IMR-90 (cell line): Measurements from ENCODE around the gene RNF225.

Experiments
- CTCF ChIP-seq: conservative IDR thresholded peaks from 2 replicates; pipeline ENCODE4 v1.5.1; 2012; ENCODE audit warnings: mild to moderate bottlenecking, low read depth, low read length, improper control_type of control experiment
- MAFK ChIP-seq: IDR thresholded peaks from 2 replicates; pipeline ENCODE4 v1.6.1; 2012; ENCODE audit warnings: low read depth, low read length, improper control_type of control experiment
- MAZ ChIP-seq: IDR thresholded peaks from 2 replicates; pipeline ENCODE4 v1.6.1; 2012; ENCODE audit warnings: low read depth, mild to moderate bottlenecking, low read length, improper control_type of control experiment, moderate library complexity, borderline replicate concordance
- POLR2A ChIP-seq: IDR thresholded peaks from 2 replicates; pipeline ENCODE4 v1.6.1; 2012; ENCODE audit warnings: mild to moderate bottlenecking, low read depth, low read length
- RAD21 ChIP-seq: IDR thresholded peaks from 2 replicates; pipeline ENCODE4 v1.6.1; 2012; ENCODE audit warnings: low read length, improper control_type of control experiment
- RCOR1 ChIP-seq: IDR thresholded peaks from 2 replicates; pipeline ENCODE4 v1.6.1; 2012; ENCODE audit warnings: mild to moderate bottlenecking, low read length, improper control_type of control experiment; ENCODE audit not compliant: insufficient replicate concordance
- RFX5 ChIP-seq: IDR thresholded peaks from 2 replicates; pipeline ENCODE4 v1.8.0; 2012; ENCODE audit warnings: low read depth, mild to moderate bottlenecking, low read length, moderate library complexity

DNA sequence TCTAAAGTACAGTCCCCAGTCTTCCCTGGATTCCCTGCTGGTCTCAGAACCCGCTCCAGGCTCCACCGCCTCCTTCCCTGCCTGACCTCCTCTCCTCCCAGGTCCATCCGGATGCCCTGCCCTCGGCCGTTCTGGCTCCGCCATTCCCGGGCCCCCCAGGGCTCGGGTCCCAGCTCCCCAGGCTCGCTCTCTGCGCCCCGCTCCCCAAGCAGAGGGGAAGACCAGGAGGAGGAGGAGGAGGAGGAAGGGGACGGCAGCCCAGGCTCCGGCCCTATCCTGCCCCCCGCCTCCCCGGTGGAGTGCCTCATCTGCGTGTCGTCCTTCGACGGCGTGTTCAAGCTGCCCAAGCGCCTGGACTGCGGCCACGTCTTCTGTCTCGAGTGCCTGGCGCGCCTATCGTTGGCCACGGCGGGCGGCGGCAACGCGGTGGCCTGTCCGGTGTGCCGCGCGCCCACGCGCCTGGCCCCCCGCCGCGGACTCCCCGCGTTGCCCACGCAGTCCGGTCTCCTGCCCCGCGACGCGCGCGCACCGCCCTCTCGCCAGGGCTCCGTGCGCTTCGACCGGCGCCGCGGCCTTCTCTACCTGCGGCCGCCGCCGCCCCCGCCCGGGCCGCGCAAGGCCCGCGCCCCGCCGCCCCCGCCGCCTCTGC is 647 bp downstream of the RNF225 start:
- TF ChIP-seq CTCF (no peak), RFX5 (no peak), POLR2A (0 out of 2 replicates have a peak, but pooled peaks have one; percentile 18), MAZ (no peak), MAFK (no peak), RAD21 (no peak), RCOR1 (no peak)
